ENCODE results near the gene TET3. TPM values are rescaled to one million over a fixed set of nuclear protein-coding genes. Genes with fewer than 3 reads are reported as not detected.

Gene TET3
- total RNA-seq, 4 donors from 2014 or later, result 1.3 to 12.0 (median 7.8) TPM

DNA sequence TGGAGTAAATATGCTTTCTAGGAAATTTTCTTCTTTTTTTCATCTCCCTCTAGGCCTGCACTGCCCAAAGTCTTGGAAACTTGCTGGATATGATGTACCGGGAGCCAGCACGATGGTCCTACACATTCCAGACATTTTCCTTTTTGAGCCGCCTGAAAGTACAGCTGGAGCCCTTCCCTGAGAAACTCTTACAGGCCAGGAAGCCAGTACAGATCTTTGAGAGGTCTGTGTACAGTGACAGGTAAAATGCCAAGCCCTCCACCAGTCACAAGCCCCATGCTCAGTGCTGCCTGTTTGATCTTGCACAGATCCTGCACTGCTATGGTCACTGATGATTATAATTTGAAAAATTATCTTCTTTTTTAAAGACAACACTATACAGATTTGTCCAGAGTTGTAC is 38.0 kb upstream of the TET3 start:
- intact Hi-C loops (cut with DNase I; ENCODE audit: low total_unique reads), result no loop called here
- Histone ChIP-seq H3K27ac (no peak overlapping the region), H3K4me3 (no peak overlapping the region), H3K9me3 (no peaks in the 10 kb centered on the region), H3K36me3 (no peaks in the 10 kb centered on the region), H3K27me3 (no peaks in the 10 kb centered on the region), H3K4me1 (no peaks in the 10 kb centered on the region)
- TF ChIP-seq CTCF (IDR thresholded peaks at IDR 0.05), result no peak
- TF ChIP-seq POLR2A (IDR thresholded peaks at IDR 0.05), result no peak
- DNase-seq, result no peak

- no peak overlapping the region for H3K4me3 ChIP-seq
- no peak for DNase-seq
- H3K27me3 ChIP-seq, result no peaks in the 10 kb centered on the region
- H3K4me1 ChIP-seq, result no peaks in the 10 kb centered on the region
- H3K27ac ChIP-seq, result no peak overlapping the region
- TF ChIP-seq CTCF (IDR thresholded peaks at IDR 0.05) (no peak), POLR2A (IDR thresholded peaks at IDR 0.05) (no peak)
- no peaks in the 10 kb centered on the region for H3K9me3 ChIP-seq
- intact Hi-C loops (cut with DNase I; ENCODE audit: low total_unique reads), result no loop called here
- H3K36me3 ChIP-seq, result no peaks in the 10 kb centered on the region
Measured at GRCh38 chr2:73947412-73948018, 37.2 kb upstream of the TET3 start.

- TF ChIP-seq POLR2A (IDR thresholded peaks at IDR 0.05) (no peak), CTCF (IDR thresholded peaks at IDR 0.05) (no peak)
- DNase-seq, result no peak
- H3K27me3 ChIP-seq, result no peaks in the 10 kb centered on the region
- H3K27ac ChIP-seq, result no peak overlapping the region
- H3K36me3 ChIP-seq, result no peaks in the 10 kb centered on the region
- no peaks in the 10 kb centered on the region for H3K9me3 ChIP-seq
- intact Hi-C loops (cut with DNase I; ENCODE audit: low total_unique reads), result no loop called here
- no peak overlapping the region for H3K4me3 ChIP-seq
- H3K4me1 ChIP-seq, result no peaks in the 10 kb centered on the region
Measured at GRCh38 chr2:73949802-73950201, 34.9 kb upstream of the TET3 start.

DNA sequence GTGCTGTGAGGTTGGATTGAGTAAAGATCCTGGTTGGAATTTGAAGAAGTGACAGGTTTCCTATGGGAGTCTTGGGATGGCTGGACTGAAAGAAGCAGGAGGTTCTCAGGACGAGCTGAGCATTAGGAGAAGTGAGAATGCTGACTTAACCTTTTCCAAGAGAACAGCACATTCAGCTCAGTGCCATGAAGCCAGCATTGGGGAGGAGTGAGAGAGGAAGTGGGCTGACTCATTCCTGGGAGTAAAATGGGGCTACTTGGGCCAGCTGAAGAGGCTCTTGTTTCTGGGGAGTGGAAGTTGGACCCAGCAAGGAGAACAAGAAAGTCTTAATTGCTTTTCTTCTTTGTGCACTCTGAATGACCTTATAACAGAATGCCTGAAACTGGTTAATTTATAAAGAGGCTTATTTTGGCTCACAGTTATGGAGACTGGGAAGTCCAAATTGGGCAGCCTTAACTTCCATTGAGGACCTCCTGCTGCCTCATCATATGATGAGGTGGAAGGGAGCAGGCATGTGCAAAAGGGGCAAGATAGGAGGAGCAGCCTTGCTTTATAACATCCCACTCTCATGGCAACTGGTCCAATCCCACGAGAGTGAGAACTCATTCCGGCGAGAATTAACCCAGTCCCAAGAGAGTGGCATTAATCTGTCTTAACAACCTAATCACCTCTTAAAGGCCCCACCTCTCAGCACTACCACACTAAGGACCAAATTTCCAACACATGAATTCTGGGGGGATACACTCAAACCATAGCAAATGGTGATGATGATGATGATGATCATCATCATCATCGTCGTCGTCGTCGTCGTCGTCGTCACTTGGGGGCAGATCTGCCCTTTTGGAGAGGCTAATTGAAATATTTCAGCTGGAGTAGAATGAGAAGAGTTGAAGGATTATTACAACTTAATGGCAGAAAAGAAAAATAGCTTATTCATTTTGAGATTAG is 31.9 kb upstream of the TET3 start:
- Histone ChIP-seq H3K36me3 (no peaks in the 10 kb centered on the region), H3K9me3 (no peaks in the 10 kb centered on the region), H3K4me1 (no peaks in the 10 kb centered on the region), H3K27me3 (no peaks in the 10 kb centered on the region), H3K27ac (no peak overlapping the region), H3K4me3 (no peak overlapping the region)
- intact Hi-C loops (cut with DNase I; ENCODE audit: low total_unique reads), result no loop called here
- no peak for DNase-seq
- TF ChIP-seq POLR2A (IDR thresholded peaks at IDR 0.05) (no peak), CTCF (IDR thresholded peaks at IDR 0.05) (no peak)

DNA sequence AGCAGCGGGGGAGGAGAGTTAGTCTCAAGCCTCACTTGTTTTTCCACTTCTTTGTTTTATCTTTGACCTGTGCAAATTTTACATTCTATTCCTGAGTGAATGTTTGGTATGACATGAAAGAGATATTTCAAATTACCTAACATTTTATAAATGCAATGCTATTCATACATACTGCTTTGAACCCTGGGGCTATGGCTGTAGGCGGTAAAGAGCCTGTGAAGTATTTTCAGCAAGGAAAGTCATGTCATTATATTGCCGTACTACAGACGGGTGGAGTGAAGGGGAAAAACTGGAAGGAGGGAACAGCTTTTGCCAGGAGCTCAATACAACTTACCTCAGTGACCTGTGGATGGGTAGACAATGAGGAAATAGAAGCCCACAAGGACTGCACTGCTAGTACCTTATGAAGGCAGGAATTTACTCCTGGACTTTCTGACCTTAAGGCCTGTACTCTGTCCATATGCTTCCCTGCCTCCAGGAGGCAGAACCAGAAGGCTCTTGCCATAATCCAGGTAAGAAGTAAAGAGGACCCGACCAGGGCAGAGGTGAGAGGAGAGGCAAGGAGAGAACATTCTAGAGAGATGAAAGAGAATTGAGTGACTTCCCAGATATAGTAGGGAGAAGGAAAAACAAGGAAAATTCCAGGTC is 28.4 kb upstream of the TET3 start:
- no peak overlapping the region for H3K4me3 ChIP-seq
- no peaks in the 10 kb centered on the region for H3K36me3 ChIP-seq
- no peak for TF ChIP-seq POLR2A (IDR thresholded peaks at IDR 0.05)
- no peak for TF ChIP-seq CTCF (IDR thresholded peaks at IDR 0.05)
- H3K9me3 ChIP-seq, result no peaks in the 10 kb centered on the region
- no peak for DNase-seq
- H3K27ac ChIP-seq, result no peak overlapping the region
- no peaks in the 10 kb centered on the region for H3K27me3 ChIP-seq
- no peaks in the 10 kb centered on the region for H3K4me1 ChIP-seq
- intact Hi-C loops (cut with DNase I; ENCODE audit: low total_unique reads), result no loop called here

Data from uterus (tissue), 4 donors.